ENCODE results near the gene GZMM.

DNA sequence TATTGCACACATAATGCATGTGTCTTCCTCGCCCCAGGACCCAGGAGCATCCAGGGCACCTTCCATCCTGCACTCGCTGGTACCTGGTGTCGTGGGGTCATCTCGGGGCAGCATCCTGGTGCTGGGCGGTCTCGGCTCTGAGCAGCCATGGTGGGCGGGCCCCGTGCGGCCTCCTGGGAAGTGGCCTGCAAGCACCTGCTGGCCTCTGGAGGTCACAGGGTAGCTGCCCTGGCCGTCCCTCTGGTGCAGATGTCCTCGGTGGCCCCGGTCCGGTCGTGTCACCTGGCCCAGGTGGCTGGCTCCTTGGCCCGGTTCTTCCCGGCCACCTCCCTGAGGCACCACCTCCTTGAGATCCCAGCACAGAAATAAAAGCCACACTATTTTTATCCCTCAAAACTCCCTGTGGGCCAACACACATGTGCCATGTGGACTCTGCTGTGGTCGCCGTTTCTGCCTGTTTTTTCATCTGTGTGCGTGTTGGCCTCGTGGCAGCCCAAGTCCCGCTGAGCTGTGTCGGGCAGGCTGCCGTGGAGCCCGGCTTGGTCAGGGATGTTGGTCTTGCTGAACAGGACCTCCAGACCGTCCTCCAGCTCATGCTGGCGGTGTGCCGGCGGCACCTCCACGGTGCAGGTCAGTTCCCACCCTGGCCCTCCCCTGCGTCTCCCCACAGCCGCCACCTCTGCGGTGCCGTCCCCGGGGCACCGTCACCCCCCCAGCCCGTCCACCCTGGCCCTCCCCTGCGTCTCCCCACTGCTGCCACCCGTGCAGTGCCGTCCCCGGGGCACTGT, 5.0 kb upstream of the GZMM start:
- TF ChIP-seq POLR2A (IDR thresholded peaks at IDR 0.05; ENCODE audit: low read depth, low read length) (no peak), POLR2AphosphoS5 (IDR thresholded peaks at IDR 0.05; ENCODE audit: low read depth, low read length) (no peak), TAF1 (IDR thresholded peaks at IDR 0.05; ENCODE audit: low read depth, low read length) (no peak)
